PC-3 (cell line): Measurements from ENCODE around the gene DIS3L2. TPM values are rescaled to one million over a fixed set of nuclear protein-coding genes. Genes with fewer than 3 reads are reported as not detected.

Experiments
- ATAC-seq: fragments of 200-7000 bp; cut with Tn5 transposase; 2 replicates; pipeline ENCODE4 v1.9.1; 2020; ENCODE audit warnings: mild to moderate bottlenecking, moderate library complexity
- BruUV-seq: library from RNA; stranded (reverse); fragments of 400-500 nt; replicated peaks from 2 replicates; lab custom pipeline; 2021; lab: Mats Ljungman, UMichigan
- CTCF ChIA-PET: fragments of 300-600 bp; sonication (Branson Sonifier 250); formaldehyde crosslinking; loops from one replicate; lab custom pipeline; 2022; ENCODE audit warnings: antibody characterized with exemption; lab: Charles Lee
- POLR2A ChIA-PET: fragments of 300-600 bp; sonication (Branson Sonifier 250); formaldehyde crosslinking; loops from one replicate; lab custom pipeline; 2022; ENCODE audit warnings: antibody characterized with exemption; ENCODE audit not compliant: unreplicated experiment; lab: Charles Lee
- DNase-seq: peaks from one replicate; pipeline ENCODE4 v3.0.0-alpha.2; 2015
- H2AFZ ChIP-seq: fragments of 300-600 bp; sonication (generic); 2 replicates; pipeline ENCODE4 v1.6.0; 2016; ENCODE audit warnings: antibody characterized with exemption, low read length
- H3F3A ChIP-seq: fragments of 300-600 bp; sonication (generic); one replicate; pipeline ENCODE4 v1.6.0; 2017; ENCODE audit warnings: antibody characterized with exemption, low read length, control low read depth, mild to moderate bottlenecking; ENCODE audit not compliant: unreplicated experiment
- H3K27ac ChIP-seq: fragments of 300-600 bp; sonication (generic); 2 replicates; pipeline ENCODE4 v1.5.1; 2016; ENCODE audit warnings: mild to moderate bottlenecking, low read length
- H3K27me3 ChIP-seq: fragments of 300-600 bp; sonication (generic); 2 replicates; pipeline ENCODE4 v1.6.1; 2016; ENCODE audit warnings: low read length, mixed read lengths
- H3K36me3 ChIP-seq: fragments of 300-600 bp; sonication (generic); 2 replicates; pipeline ENCODE4 v1.6.1; 2016; ENCODE audit warnings: low read depth, mixed run types, low read length, mixed read lengths
- H3K4me1 ChIP-seq: fragments of 300-600 bp; sonication (generic); 2 replicates; pipeline ENCODE4 v1.5.1; 2016; ENCODE audit warnings: low read length; ENCODE audit not compliant: insufficient read depth
- H3K4me2 ChIP-seq: fragments of 300-600 bp; sonication (generic); 2 replicates; pipeline ENCODE4 v1.6.0; 2016; ENCODE audit warnings: low read length
- H3K4me3 ChIP-seq: fragments of 300-600 bp; sonication (generic); 2 replicates; pipeline ENCODE4 v1.5.1; 2016; ENCODE audit warnings: mild to moderate bottlenecking, low read length, mixed read lengths
- H3K79me2 ChIP-seq: fragments of 300-600 bp; sonication (generic); 2 replicates; pipeline ENCODE4 v1.6.1; 2017; ENCODE audit warnings: low read length, mixed read lengths
- H3K9ac ChIP-seq: fragments of 300-600 bp; sonication (generic); 2 replicates; pipeline ENCODE4 v1.6.0; 2016; ENCODE audit warnings: mild to moderate bottlenecking, low read length
- H3K9me2 ChIP-seq: fragments of 300-600 bp; sonication (generic); replicated peaks from 2 replicates; pipeline ENCODE4 v1.6.1; 2016; ENCODE audit warnings: mixed run types, low read length, mixed read lengths
- H3K9me3 ChIP-seq: fragments of 300-600 bp; sonication (generic); 2 replicates; pipeline ENCODE4 v1.6.1; 2016; ENCODE audit warnings: low read length, mixed read lengths
- H4K20me1 ChIP-seq: fragments of 300-600 bp; sonication (generic); 2 replicates; pipeline ENCODE4 v1.6.1; 2016; ENCODE audit warnings: low read length, mixed read lengths
- EZH2 ChIP-seq: fragments of 300-600 bp; sonication (generic); IDR thresholded peaks from one replicate; pipeline ENCODE4 v1.6.1; 2017; ENCODE audit warnings: antibody characterized with exemption, mild to moderate bottlenecking, low read length; ENCODE audit not compliant: unreplicated experiment
- EZH2phosphoT487 ChIP-seq: fragments of 300-600 bp; sonication (generic); IDR thresholded peaks from 2 replicates; pipeline ENCODE4 v1.6.1; 2018; ENCODE audit warnings: mild to moderate bottlenecking, antibody characterized with exemption, low read length, borderline replicate concordance
- intact Hi-C: fragments of 100-400 bp; cut with micrococcal nuclease; formaldehyde crosslinking; loops from 2 replicates; pipeline ENCODE4 v1.9.0; 2023
- total RNA-seq: library from RNA; depleted of rRNA; stranded (reverse); fragments of >200 nt; gene quantifications from 2 replicates; pipeline ENCODE4 v1.2.3, GENCODE V29; 2014
- TF ChIP-seq, protein P1 (sequence below): fragments of 300-600 bp; sonication (generic); conservative IDR thresholded peaks from 2 replicates; pipeline ENCODE4 v1.5.1; 2017; ENCODE audit warnings: antibody characterized with exemption, low read depth, mild to moderate bottlenecking, low read length

Gene DIS3L2
- total RNA-seq, 1 experiment from 2014 or later, result 22.8 TPM

DNA sequence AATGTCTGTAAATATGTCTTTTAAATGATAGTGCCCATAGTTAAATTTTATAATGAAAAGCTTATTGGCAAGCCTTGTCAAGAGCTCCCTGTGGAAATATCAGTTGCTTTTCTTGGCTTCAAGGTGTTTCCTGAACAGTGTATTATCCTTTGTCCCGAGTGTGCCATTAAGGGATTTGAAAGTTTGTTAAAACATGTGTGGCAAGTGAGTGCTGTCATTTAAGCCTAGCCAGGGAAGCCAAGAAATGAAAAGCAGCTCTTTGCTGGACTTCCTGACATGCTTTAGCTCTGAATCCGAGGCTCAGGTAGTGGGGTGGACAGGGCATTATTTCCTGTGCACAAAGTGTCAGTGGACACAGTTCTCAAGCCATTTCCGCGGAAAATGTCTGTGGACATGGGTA lies 111.5 kb downstream of the DIS3L2 start:
- Histone ChIP-seq H3K4me1 (0 out of 2 replicates have a peak, but pooled peaks cover 6% of the 10 kb centered on the region), H4K20me1 (no peaks in the 10 kb centered on the region), H3K36me3 (no peaks in the 10 kb centered on the region), H3K79me2 (no peaks in the 10 kb centered on the region), H3F3A (no peaks in the 10 kb centered on the region), H3K9me3 (no peaks in the 10 kb centered on the region), H3K27me3 (no peaks in the 10 kb centered on the region), H3K4me3 (no peak overlapping the region), H2AFZ (no peak overlapping the region), H3K4me2 (no peak overlapping the region), H3K27ac (no peak overlapping the region), H3K9ac (no peak overlapping the region), H3K9me2 (no peaks in the 10 kb centered on the region)
- POLR2A ChIA-PET, result no interaction called here
- no peak for TF ChIP-seq EZH2phosphoT487
- TF ChIP-seq EZH2, result no peak
- TF ChIP-seq, protein P1, sequence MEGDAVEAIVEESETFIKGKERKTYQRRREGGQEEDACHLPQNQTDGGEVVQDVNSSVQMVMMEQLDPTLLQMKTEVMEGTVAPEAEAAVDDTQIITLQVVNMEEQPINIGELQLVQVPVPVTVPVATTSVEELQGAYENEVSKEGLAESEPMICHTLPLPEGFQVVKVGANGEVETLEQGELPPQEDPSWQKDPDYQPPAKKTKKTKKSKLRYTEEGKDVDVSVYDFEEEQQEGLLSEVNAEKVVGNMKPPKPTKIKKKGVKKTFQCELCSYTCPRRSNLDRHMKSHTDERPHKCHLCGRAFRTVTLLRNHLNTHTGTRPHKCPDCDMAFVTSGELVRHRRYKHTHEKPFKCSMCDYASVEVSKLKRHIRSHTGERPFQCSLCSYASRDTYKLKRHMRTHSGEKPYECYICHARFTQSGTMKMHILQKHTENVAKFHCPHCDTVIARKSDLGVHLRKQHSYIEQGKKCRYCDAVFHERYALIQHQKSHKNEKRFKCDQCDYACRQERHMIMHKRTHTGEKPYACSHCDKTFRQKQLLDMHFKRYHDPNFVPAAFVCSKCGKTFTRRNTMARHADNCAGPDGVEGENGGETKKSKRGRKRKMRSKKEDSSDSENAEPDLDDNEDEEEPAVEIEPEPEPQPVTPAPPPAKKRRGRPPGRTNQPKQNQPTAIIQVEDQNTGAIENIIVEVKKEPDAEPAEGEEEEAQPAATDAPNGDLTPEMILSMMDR, result no peak
- BruUV-seq, result no TSS peak
- no peak for DNase-seq
- ATAC-seq, result no peak
- intact Hi-C loops, result no loop called here
- CTCF ChIA-PET, result no interaction called here

DNA sequence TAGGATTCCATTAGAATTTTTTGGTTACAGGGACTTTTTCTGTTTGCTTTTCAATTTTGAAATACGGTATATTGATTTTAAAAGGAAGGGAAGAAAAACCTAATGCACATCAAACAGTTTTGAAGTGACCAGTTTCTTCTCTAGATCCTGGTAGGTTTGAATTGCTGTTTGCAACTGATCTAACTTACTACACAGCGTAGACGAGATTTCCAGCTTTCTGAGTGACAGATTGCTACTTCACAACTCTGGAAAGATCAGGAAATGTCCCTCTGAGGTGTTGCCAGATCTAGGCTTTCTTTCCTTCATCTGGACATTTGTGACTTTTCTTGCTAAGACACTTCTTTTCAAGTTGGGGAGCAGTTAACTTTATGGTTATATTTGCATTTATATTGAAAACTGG lies 112.2 kb downstream of the DIS3L2 start:
- ChIA-PET POLR2A (interaction anchor here (0.6 kb wide), 1 partner anchor 19 kb away, joined by 3 read pairs; no protein-coding TSS in a partner anchor), CTCF (no interaction called here)
- Histone ChIP-seq H4K20me1 (no peaks in the 10 kb centered on the region), H3K4me2 (no peak overlapping the region), H3F3A (no peaks in the 10 kb centered on the region), H3K36me3 (no peaks in the 10 kb centered on the region), H3K4me3 (no peak overlapping the region), H3K27ac (no peak overlapping the region), H3K27me3 (no peaks in the 10 kb centered on the region), H2AFZ (no peak overlapping the region), H3K4me1 (0 out of 2 replicates have a peak, but pooled peaks cover 6% of the 10 kb centered on the region), H3K9ac (no peak overlapping the region), H3K79me2 (no peaks in the 10 kb centered on the region), H3K9me2 (no peaks in the 10 kb centered on the region), H3K9me3 (no peaks in the 10 kb centered on the region)
- DNase-seq, result no peak
- BruUV-seq, result no TSS peak
- ATAC-seq, result no peak
- intact Hi-C loops, result no loop called here
- no peak for TF ChIP-seq EZH2phosphoT487
- TF ChIP-seq, protein P1, result no peak
- no peak for TF ChIP-seq EZH2

DNA sequence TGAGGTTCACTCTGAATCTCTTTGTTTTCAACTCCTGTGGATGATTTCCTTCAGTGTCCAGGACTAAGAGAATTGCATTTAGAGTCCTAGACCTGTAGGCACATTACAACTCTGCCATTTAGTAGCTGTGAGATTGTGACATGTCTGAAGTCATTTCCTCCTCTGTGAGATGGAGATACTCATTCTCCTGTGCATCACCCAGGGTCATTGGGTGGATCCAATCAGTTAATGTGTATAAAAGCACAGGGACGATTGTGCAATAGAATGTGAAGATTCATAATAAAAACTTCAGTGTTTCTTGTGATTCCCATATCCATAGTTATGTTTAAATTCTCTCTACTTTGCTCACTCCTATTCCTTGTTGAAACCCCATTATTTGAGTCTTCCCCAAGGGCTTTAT lies 113.6 kb downstream of the DIS3L2 start:
- no peak overlapping the region for H2AFZ ChIP-seq
- H3F3A ChIP-seq, result no peaks in the 10 kb centered on the region
- ChIA-PET POLR2A (no interaction called here), CTCF (no interaction called here)
- no peaks in the 10 kb centered on the region for H4K20me1 ChIP-seq
- no TSS peak for BruUV-seq
- H3K36me3 ChIP-seq, result no peaks in the 10 kb centered on the region
- intact Hi-C loops, result no loop called here
- no peak overlapping the region for H3K9ac ChIP-seq
- no peaks in the 10 kb centered on the region for H3K27me3 ChIP-seq
- H3K4me2 ChIP-seq, result no peak overlapping the region
- H3K4me3 ChIP-seq, result no peak overlapping the region
- no peaks in the 10 kb centered on the region for H3K79me2 ChIP-seq
- TF ChIP-seq EZH2phosphoT487, result no peak
- TF ChIP-seq, protein P1, result no peak
- no peak for TF ChIP-seq EZH2
- ATAC-seq, result no peak
- peak; percentile 8 for DNase-seq
- no peaks in the 10 kb centered on the region for H3K9me2 ChIP-seq
- no peak overlapping the region for H3K27ac ChIP-seq
- H3K9me3 ChIP-seq, result no peaks in the 10 kb centered on the region
- 0 out of 2 replicates have a peak, but pooled peaks cover 6% of the 10 kb centered on the region for H3K4me1 ChIP-seq
